B cell (primary cell): Measurements from ENCODE around the gene SELENON. TPM values are rescaled to one million over a fixed set of nuclear protein-coding genes. Genes with fewer than 3 reads are reported as not detected.

Source experiments
- ATAC-seq: fragments of 200-7000 bp; cut with Tn5 transposase; one replicate; pipeline ENCODE4 v1.10.0; 2021; ENCODE audit warnings: low read depth, mild to moderate bottlenecking, moderate number of reproducible peaks, moderate library complexity
- CTCF ChIA-PET: fragments of 350-600 bp; sonication (Branson Sonifier 250); formaldehyde crosslinking; loops from one replicate; lab custom pipeline; 2021; ENCODE audit warnings: antibody characterized with exemption, inconsistent platforms; lab: Charles Lee
- POLR2A ChIA-PET: fragments of 350-600 bp; sonication (Branson Sonifier 250); formaldehyde crosslinking; loops from one replicate; lab custom pipeline; 2021; ENCODE audit warnings: antibody characterized with exemption; lab: Charles Lee
- DNase-seq: peaks from one replicate; pipeline ENCODE4 v3.0.0; 2013
- H2AFZ ChIP-seq: 2 replicates; pipeline ENCODE4 v1.6.1; 2012; ENCODE audit warnings: mild to moderate bottlenecking, low read depth, low read length; ENCODE audit not compliant: insufficient read depth, poor library complexity, severe bottlenecking
- H3K27ac ChIP-seq, 2 donors: 1 replicate in 1 of 2; 2 replicates in 1 of 2; pipeline ENCODE4 v1.5.1; 2012 to 2013; ENCODE audit warnings: low read length in 2 of 2, mild to moderate bottlenecking in 2 of 2, moderate library complexity in 1 of 2
- H3K27me3 ChIP-seq, 4 experiments: fragments of 200-600 bp in 1 of 4; sonication (generic) in 1 of 4; replicated peaks in 1 of 4; 1 replicate in 2 of 4; 2 replicates in 2 of 4; pipeline versions ENCODE4 v1.6.1 to v1.7.0; 2013 to 2016; ENCODE audit warnings: low read length in 3 of 4, mild to moderate bottlenecking in 2 of 4, mixed read lengths in 1 of 4, moderate library complexity in 1 of 4; ENCODE audit not compliant: insufficient read depth in 4 of 4, control insufficient read depth in 3 of 4; ENCODE audit errors: control extremely low read depth in 1 of 4
- H3K36me3 ChIP-seq, 2 experiments: replicated peaks in 1 of 2; 1 replicate in 1 of 2; 2 replicates in 1 of 2; pipeline versions ENCODE4 v1.6.1 to v1.7.1; 2013; ENCODE audit warnings: low read length in 1 of 2; ENCODE audit not compliant: insufficient read depth in 2 of 2, control insufficient read depth in 1 of 2; ENCODE audit errors: control extremely low read depth in 1 of 2, extremely low read depth in 1 of 2
- H3K4me1 ChIP-seq, 2 donors: fragments of 200-600 bp in 1 of 2; sonication (generic) in 1 of 2; 1 replicate in 1 of 2; 2 replicates in 1 of 2; pipeline versions ENCODE4 v1.5.1 to v1.6.1; 2013 to 2017; ENCODE audit warnings: low read length in 2 of 2; ENCODE audit not compliant: control insufficient read depth in 2 of 2, insufficient read depth in 2 of 2
- H3K4me2 ChIP-seq: replicated peaks from 2 replicates; pipeline ENCODE3; 2012; ENCODE audit warnings: mild to moderate bottlenecking, low read depth, low read length; ENCODE audit not compliant: poor library complexity, severe bottlenecking
- H3K4me3 ChIP-seq, 5 experiments: fragments of 200-600 bp in 1 of 5; sonication (generic) in 1 of 5; 1 replicate in 3 of 5; 2 replicates in 2 of 5; pipeline versions ENCODE4 v1.5.1 to v1.7.0; 2011 to 2016; ENCODE audit warnings: low read length in 4 of 5, mild to moderate bottlenecking in 4 of 5, low read depth in 2 of 5, control low read depth in 1 of 5, moderate library complexity in 1 of 5; ENCODE audit not compliant: insufficient read depth in 1 of 5; ENCODE audit errors: control extremely low read depth in 1 of 5, extremely low read depth in 1 of 5
- H3K79me2 ChIP-seq: fragments of 200-600 bp; sonication (generic); one replicate; pipeline ENCODE4 v1.6.0; 2016; ENCODE audit warnings: low read length; ENCODE audit not compliant: control insufficient read depth, insufficient read depth
- H3K9ac ChIP-seq: fragments of 200-600 bp; sonication (generic); 2 replicates; pipeline ENCODE4 v1.6.1; 2017; ENCODE audit warnings: mild to moderate bottlenecking, low read length, moderate library complexity
- H3K9me3 ChIP-seq, 3 donors: one replicate each; pipeline versions ENCODE4 v1.6.1 to v1.7.1; 2013; ENCODE audit warnings: low read length in 2 of 3; ENCODE audit not compliant: control insufficient read depth in 2 of 3, insufficient read depth in 1 of 3; ENCODE audit errors: control extremely low read depth in 1 of 3
- H4K20me1 ChIP-seq: 2 replicates; pipeline ENCODE4 v1.6.0; 2012; ENCODE audit warnings: mild to moderate bottlenecking, low read length; ENCODE audit not compliant: insufficient read depth, control insufficient read depth, poor library complexity, severe bottlenecking
- H3K27ac Mint-ChIP-seq: one replicate; pipeline ENCODE4 v1.8.0; 2021; ENCODE audit warnings: mixed read lengths
- H3K27me3 Mint-ChIP-seq: one replicate; pipeline ENCODE4 v1.8.0; 2021; ENCODE audit warnings: mixed read lengths
- H3K4me1 Mint-ChIP-seq: one replicate; pipeline ENCODE4 v1.8.0; 2021; ENCODE audit warnings: mixed read lengths
- H3K4me3 Mint-ChIP-seq: one replicate; pipeline ENCODE4 v1.8.0; 2021; ENCODE audit warnings: mixed read lengths
- H3K9me3 Mint-ChIP-seq: one replicate; pipeline ENCODE4 v1.8.0; 2022; ENCODE audit warnings: mixed read lengths; ENCODE audit not compliant: insufficient read depth
- CTCF ChIP-seq: fragments of 200-600 bp; IDR thresholded peaks from one replicate; pipeline ENCODE4 v1.8.0; 2022; ENCODE audit warnings: antibody characterized with exemption, mild to moderate bottlenecking
- EZH2 ChIP-seq: IDR thresholded peaks from 2 replicates; pipeline ENCODE4 v1.6.1; 2012; ENCODE audit warnings: borderline replicate concordance, low read depth, mild to moderate bottlenecking, moderate library complexity, low read length; ENCODE audit not compliant: insufficient read depth, poor library complexity, severe bottlenecking
- WGBS: methylation state at CpG from one replicate; pipeline ENCODE4 v1.1.5; 2013; ENCODE audit warnings: missing lambda C conversion rate; ENCODE audit not compliant: insufficient coverage; 5-methylcytosine and 5-hydroxymethylcytosine counted together
- intact Hi-C: fragments of 100-400 bp; cut with micrococcal nuclease; formaldehyde crosslinking; loops from one replicate; pipeline ENCODE4 v1.10.0; 2022
- polyA plus RNA-seq: library from polyadenylated mRNA; depleted of rRNA; stranded (reverse); fragments of >200 nt; gene quantifications from 2 replicates; pipeline ENCODE4 v1.2.3, GENCODE V29; 2012
- total RNA-seq, 2 donors: library from RNA; stranded (reverse); fragments of 120-200 nt in 1 of 2; gene quantifications; 1 replicate in 1 of 2; 2 replicates in 1 of 2; pipeline versions ENCODE4 v1.2.3 to v1.2.4, GENCODE V29; 2013 to 2022

The SELENON gene
- total and polyA plus RNA-seq, 2 donors (not counting 1 experiment from before 2014, with no cell fraction given) = 10.9 to 16.5 TPM

GRCh38 chr1:25806418-25806817, 6.4 kb downstream of the SELENON start:
- no peaks in the 10 kb centered on the region for H3K9me3 ChIP-seq
- no peak for TF ChIP-seq CTCF
- no peak for TF ChIP-seq EZH2
- H3K4me3 Mint-ChIP-seq = no peak overlapping the region
- 95% methylated on average over 4 of the region's 4 CpGs for WGBS
- H3K27me3 Mint-ChIP-seq = no peaks in the 10 kb centered on the region
- peaks cover 0 to 3% of the 10 kb centered on the region in 2 experiments for H3K36me3 ChIP-seq
- H3K4me1 Mint-ChIP-seq = peaks cover 28% of the 10 kb centered on the region
- intact Hi-C loops = no loop called here
- H3K4me2 ChIP-seq = no peak overlapping the region
- peaks cover 17 to 23% of the 10 kb centered on the region in 2 donors for H3K4me1 ChIP-seq
- H3K27ac Mint-ChIP-seq = no peak overlapping the region
- no peak overlapping the region for H3K27ac ChIP-seq
- CTCF ChIA-PET = interaction anchor here (1.1 to 6.0 kb wide), 2 partner anchors 13 to 285 kb away, joined by 5 to 49 read pairs; partner anchors contain the start of gene MTFR1L
- POLR2A ChIA-PET = no interaction called here
- no peak overlapping the region for H3K9ac ChIP-seq
- H3K9me3 Mint-ChIP-seq = no peaks in the 10 kb centered on the region
- H2AFZ ChIP-seq = no peak overlapping the region
- no peaks in the 10 kb centered on the region for H3K79me2 ChIP-seq
- no peak overlapping the region for H3K4me3 ChIP-seq
- DNase-seq (no peak), ATAC-seq (no peak)
- H3K27me3 ChIP-seq = peaks cover 0 to 4% (median 0%) of the 10 kb centered on the region in 4 experiments
- no peaks in the 10 kb centered on the region for H4K20me1 ChIP-seq

- H3K27me3 ChIP-seq = no peaks in the 10 kb centered on the region
- TF ChIP-seq EZH2 = no peak
- TF ChIP-seq CTCF = no peak
- peaks cover 25% of the 10 kb centered on the region for H3K4me1 Mint-ChIP-seq
- no peaks in the 10 kb centered on the region for H3K9me3 ChIP-seq
- intact Hi-C loops = no loop called here
- ATAC-seq (no peak), DNase-seq (no peak)
- peaks cover 16 to 23% of the 10 kb centered on the region in 2 donors for H3K4me1 ChIP-seq
- no peak overlapping the region for H3K4me3 Mint-ChIP-seq
- no peaks in the 10 kb centered on the region for H4K20me1 ChIP-seq
- no peak overlapping the region for H3K4me3 ChIP-seq
- H3K27ac Mint-ChIP-seq = no peak overlapping the region
- no peaks in the 10 kb centered on the region for H3K9me3 Mint-ChIP-seq
- ChIA-PET POLR2A (no interaction called here), CTCF (interaction anchor here (0.7 to 6.1 kb wide), 7 partner anchors 8 to 1402 kb away, joined by 3 to 59 read pairs (median 6); partner anchors contain the start of genes MTFR1L and SELENON)
- peaks cover 0 to 3% of the 10 kb centered on the region in 2 experiments for H3K36me3 ChIP-seq
- H3K4me2 ChIP-seq = no peak overlapping the region
- H3K27ac ChIP-seq = no peak overlapping the region
- H3K79me2 ChIP-seq = no peaks in the 10 kb centered on the region
- 96% methylated on average over 19 of the region's 20 CpGs for WGBS
- no peaks in the 10 kb centered on the region for H3K27me3 Mint-ChIP-seq
- no peak overlapping the region for H2AFZ ChIP-seq
- H3K9ac ChIP-seq = no peak overlapping the region
These were observed 7.7 kb downstream of the SELENON start for GRCh38 chr1:25807480-25808390.
